HG03571 (cell line): Measurements from ENCODE around the gene SAV1.
A peak's percentile ranks its signal among the peaks of the same experiment; 100 is the strongest.
"Not testable (repeated sequence)": the region's sequence is repeated elsewhere in the genome, so short reads cannot be mapped to it uniquely, and the experiment has no call there.

Source experiments
- ATAC-seq: cut with Tn5 transposase; IDR thresholded peaks from one replicate; pipeline ENCODE4 v1.9.1; 2021; ENCODE audit not compliant: unreplicated experiment

SAV1 gene

DNA sequence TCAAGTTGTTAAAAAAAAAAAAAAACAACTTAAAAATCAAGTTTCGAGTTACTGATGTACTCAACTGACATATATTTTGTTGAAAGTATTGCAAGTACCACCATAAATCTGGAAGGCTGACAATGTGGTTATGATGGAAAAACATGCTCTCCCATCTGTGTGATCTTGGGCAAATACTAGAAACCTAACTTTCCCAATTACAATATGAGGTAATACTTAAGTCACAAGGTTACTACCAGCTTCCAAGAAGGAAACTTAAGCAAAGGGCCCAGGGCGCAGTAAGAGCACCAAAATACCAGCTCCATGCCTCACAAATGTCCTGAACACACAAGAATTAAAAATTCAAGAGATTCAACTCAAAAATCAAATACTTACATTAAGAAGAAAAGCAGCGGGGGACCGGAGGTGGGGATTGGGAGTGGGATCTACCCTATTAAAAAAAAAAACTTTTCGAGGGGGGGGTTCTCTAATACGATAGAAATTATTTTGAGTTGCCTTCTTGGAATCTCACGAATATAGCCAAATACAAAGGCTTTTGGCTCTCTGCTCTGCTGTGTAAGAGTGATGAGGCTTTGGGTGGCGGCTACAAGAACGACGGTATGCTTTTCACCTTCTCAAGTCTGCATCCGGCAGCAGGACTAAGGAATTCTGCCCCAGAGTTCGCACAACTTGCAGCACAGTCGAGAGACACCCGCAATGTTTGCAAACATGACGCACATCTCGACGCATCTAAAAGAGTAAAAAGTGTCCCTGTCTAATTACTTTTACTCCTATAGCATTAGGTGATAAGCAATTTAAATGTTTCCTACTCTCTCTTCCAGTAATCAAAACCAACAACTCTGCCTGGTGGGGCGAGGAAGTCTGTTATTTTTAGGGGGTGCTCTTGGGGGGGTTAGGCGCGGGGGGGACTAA is 1.1 kb downstream of the SAV1 start:
- no peak for ATAC-seq

DNA sequence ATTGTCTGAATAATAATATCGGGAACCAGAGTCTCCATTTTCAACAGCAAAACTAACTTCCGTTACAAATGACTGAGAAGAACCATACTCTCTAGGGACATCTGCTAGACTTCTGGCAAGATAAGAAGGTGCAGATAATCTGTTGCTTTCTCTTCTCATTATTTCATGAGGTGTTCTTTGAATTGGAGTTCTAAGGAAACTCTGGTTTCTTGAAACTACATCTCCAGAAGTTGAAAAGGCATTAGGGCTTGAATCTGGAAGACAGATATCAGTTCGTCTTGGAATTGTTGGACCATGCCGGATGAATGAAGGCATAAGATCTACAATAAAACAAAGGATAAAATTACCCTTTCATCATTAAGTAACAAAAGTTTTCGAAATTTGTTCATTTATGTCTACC is 2.8 kb downstream of the SAV1 start:
- not testable (repeated sequence) for ATAC-seq

DNA sequence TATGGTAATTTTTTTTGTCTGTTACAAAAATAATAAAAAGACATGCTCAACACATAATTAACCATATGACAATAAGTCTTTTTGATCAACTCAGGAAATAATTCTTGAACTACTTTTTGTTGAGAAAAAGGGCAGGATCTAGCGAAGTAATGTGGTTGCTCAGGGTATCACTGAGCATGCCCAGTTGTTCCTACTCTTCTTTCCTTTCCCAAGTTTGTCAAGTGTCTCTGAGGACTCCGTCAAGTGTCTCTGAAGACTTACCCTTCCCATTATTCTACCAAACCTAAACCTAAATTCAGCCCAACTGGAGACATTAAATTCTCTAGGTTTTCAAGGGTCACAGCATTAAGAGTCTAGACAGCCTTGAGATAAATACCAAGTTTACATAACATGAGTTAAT is 3.5 kb downstream of the SAV1 start:
- not testable (repeated sequence) for ATAC-seq

DNA sequence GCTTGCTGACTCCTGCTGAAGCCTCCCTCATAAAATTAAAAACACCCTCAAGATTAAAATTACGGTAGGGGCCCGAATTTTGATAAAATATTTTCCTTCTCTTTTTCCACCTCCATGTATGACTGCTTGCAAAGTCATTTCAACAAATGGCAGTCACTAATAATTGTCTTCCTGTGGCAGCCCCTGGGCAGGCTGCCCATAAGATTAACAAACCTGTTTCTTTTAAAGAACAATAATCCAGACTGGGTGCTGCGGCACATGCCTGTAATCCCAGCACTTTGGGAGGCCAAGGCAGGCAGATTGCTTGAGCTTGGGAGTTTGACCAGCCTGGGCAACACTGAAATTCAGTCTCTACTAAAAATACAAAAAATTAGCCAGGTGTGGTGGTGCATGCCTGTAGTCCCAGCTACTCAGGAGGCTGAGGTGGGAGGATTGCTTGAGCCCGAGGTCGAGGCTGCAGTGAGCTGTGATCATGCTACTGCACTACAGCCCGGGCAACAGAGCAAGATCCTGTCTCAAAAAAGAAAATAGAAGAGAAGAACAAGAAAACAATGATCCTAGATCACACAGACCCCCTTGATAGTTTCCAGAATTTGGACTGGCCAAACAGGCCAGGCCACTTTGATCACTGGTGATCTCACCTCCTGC is 8.7 kb downstream of the SAV1 start:
- no peak for ATAC-seq

DNA sequence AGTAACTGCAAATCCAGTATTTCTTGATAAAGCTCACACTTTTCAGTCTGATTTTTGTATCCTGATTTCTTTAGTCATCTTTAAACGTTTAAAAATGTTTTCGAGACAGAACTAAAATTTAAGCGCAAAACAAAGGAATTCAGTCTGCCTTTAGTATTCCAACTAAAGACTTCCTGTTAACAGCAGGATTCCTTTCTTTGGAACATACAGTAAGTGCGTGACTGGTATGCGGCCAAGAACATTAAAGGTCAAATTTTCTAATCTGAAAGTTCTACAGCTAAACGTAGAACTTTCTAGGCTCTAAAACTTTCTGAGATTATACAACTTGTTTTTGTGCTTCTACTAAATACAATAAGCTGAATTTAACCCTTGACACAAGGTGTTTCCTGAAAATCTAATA is 9.9 kb downstream of the SAV1 start:
- ATAC-seq: no peak

DNA sequence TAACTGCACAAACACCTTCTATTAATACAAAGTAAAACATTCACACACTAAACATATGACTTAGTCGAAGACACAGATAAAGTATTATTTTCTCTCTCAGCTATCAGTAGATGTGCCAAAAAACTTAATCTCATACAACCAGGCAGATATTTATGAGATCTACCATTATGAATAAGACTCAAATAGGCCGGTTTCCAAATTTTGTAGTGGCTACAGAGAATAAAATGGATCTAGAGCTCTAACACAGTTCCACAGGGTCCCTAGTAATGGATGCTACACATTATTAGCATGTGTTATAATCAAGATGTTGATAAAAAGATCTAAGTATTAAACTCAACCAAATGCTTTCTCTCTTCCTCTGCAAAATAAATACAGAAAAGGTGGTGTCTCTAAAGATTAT is 10.4 kb downstream of the SAV1 start:
- no peak for ATAC-seq

DNA sequence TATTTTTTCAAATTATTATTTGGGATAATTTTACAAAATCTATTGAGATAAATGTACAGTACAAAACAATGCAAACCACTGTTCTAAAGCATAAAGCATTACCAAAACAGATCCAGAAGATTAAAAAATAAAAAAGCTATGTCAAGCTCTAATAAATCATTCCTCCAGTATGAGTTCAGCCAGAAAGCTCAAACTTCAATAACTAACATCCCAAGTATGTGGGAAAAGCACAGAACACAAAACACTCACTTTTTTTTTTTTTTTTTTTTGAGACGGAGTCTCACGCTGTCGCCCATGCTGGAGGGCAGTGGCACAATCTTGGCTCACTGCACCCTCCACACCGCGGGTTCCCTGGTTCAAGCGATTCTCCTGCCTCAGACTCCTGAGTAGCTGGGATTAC is 11.3 kb downstream of the SAV1 start:
- no peak for ATAC-seq

DNA sequence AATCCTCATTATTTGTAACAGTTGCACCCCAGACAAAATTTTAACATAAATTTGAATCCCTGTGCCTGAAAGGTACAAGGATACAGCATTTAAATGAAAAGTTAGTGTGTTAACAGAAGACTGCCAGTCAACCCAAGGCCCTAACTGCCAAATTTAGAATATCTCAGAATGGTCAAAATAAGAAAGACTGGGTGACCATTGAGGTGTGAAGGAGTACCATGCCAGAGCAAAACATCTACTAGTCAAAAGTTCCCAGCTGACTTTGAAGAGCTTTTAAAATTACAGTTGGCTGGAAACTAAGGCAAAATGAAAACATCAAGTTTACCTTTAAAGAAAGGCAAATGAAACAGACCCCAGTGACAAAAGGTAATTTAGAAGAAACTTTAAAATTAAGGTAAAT is 18.4 kb downstream of the SAV1 start:
- ATAC-seq: peak; percentile 49

DNA sequence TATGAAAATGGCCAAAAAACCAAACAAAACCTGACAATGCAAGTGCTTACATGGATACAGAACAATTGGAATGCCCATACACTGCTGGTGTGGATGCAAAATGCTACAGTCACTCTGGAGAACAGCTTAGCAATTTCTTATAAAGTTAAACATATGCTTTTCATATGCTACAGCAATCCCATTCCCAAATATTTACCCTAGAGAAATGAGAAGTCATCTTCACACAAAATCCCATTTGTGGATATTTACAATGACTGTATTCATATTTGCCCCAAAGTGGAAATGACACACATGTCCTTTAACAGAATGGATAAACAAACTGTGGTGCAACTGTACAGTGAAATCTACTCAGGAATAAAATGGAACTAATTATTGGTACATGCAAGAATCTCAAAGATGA is 20.4 kb downstream of the SAV1 start:
- no peak for ATAC-seq

DNA sequence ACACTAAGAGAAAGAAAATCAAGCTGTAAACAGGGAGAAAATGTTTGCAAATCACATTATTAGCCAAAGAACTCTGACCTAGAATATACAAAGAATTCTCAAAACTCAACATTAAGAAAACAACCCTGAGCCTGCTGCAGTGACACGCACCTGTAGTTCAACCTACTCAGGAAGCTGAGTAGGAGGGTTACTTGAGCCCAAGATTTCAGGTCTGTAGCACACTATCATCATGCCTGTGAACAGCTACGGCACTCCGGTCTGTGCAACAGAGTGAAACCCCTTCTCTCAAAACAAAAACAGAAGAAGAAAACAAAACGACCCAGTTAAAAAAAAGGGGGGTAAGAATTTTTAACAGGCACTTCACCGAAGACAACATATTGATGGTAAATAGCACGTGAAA is 20.8 kb downstream of the SAV1 start:
- ATAC-seq: peak; percentile 74

DNA sequence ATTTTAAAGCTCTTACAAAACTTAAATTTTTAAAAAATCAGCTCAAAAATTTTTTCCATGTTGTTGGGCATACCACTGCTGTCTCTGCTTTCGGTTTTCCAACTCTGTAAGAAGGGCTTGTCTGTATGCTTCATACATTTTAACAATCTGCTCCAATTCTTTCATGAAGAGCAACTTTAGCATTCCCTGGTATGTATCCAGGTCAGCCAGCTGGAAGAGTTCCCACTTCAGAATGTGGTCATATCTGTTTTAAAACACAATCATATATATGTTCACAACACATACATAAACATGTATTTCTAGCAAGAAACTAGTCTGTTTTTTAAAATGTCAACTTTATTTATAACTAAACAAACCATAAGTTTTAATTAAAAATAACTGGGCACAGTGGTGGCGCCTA is 33.0 kb downstream of the SAV1 start:
- ATAC-seq: no peak

DNA sequence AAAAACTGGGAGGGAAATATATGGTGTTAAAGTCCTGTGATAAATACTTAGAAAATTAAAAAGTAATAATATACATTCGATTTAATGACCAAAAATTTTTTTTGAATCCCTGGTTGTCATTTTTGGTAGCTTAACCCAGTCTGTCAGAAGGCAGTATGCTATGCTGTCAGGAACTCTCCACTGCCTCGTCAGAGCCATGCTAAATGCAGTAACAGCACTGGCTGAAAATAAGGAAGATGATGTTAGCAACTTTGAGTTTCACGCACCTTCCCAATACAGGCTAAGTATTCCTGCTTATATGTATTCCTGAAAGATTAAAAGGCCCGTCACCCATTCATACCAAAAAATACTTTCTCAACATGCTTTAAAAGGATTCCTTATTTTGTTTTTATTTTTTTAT is 34.2 kb downstream of the SAV1 start:
- ATAC-seq: no peak

DNA sequence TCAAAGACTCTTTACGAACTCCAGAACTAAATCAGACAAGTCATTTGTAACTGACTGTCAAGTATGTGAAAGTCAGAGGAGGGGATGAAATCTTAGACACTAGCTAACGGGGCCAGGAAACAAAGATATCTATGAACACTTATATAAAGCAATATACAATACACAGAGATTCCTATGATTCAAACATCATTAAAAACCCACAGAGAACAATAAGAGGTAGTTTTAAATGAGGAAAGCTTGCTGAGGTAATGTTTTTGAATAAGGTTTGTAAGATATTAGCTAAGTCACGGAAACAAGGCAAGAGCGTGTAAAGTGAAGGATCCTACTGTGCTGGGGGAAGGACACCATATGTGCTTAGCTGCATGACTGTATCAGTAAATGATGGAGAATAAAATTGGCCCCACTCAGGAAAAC is 36.7 kb downstream of the SAV1 start:
- no peak for ATAC-seq

DNA sequence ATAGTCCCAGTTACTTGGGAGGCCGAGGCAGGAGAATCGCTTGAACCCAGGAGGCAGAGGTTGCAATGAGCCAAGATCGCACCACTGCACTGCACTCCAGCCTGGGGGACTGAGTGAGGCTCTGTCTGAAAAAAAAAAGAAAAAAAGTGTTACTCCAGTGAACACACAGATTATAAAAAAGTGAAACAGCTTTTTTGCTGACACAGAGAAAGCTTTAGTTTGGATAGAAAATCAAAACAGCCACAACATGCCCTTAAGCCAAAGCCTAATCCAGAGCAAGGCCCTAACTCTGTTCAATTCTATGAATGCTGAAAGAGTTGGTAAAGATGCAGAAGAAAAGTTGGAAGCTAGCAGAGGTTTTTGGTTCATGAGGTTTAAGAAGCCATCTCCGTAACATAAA is 43.2 kb downstream of the SAV1 start:
- ATAC-seq: not testable (repeated sequence)

DNA sequence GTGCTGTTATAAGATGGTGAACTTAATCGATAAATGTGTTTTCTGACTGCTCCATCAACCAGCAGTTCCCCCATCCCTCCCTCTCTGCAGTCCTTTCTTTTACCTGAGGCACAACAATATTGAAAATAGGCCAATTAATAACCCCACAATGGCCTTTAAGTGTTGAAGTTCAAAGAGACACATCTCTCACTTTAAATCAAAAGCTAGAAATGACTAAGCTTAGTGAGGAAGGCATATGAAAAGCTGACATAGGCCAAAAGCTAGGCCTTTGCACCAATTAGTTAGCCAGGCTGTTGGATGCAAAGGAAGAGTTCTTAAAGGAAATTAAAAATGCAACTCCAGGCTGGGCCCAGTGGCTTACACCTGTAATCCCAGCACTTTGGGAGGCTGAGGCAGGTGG is 43.7 kb downstream of the SAV1 start:
- ATAC-seq: no peak

DNA sequence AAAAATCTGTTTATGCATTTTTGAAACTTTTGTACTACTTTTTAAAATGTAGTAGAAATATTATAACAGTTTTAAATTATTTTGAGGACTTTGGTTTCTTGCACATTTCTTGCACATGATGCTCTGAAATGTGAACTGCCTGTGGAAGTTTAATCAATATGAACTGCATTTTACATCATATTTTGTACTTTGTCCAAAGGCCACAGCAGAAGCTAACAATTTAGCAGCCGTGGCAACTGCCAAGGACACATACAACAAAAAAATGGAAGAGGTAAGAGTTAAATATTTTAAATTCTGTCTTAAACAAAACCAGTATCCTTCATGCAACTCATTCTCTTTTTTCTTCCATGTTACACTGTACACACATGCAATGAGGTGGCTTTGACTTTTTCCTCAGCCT is 45.1 kb downstream of the SAV1 start:
- ATAC-seq: no peak

DNA sequence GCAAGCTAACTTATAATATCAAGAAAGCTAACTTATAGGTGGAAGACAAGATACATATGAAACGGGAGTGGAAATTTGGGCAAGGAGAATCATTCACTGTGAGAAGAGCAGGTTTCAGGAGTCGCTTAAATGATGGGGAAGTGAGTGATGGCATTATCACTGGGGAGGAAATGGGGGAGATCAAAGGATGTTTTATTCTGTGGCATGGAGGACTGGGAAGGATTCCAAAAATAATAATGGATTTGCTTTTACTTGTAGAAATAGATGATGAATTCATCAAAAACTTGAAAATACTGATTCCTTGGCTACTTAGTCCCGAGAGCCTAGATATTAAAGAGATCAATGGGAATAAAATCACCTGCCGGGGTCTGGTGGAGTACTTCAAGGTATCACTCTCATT is 47.8 kb downstream of the SAV1 start:
- ATAC-seq: no peak

DNA sequence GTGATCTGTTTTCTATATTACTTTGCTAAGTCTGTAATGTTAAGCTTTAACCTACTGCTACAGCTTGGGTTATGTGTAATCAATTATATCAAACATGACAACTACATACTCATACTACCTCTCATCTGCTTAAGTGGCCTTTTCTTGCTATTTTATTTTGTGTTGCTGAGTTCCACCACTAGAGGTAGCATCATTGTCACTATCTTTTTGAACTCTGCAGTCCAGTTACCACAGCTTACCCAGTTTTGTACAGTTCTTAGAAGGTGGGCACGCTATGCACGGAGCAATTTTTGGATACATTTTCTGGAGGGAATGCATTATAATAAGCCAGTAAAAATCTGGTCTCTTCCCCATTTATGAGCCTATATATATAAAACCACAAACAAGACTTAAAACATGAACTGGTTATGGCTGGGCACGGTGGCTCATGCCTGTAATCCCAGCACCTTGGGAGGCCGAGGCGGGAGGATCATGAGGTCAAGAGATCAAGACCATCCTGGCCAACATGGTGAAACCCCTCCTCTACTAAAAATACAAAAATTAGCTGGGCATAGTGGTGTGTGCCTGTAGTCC is 48.5 kb downstream of the SAV1 start:
- ATAC-seq: no peak

DNA sequence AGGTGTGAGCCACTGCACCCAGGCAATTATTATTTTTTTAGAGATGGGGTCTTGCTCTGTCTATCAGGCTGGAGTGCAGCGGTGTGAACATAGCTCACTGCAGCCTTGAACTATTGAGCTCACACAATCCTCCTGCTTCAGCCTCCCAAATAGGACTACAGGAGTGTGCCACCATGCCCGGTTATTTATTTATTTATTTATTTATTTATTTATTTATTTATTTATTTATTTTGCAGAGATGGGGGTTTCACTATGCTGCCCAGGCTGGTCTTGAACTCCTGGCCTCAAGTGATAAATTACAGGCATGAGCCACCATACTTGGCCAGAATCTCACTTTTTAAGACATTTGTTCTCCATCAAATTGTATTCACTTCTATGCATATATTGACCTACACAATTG is 51.8 kb downstream of the SAV1 start:
- ATAC-seq: no peak

DNA sequence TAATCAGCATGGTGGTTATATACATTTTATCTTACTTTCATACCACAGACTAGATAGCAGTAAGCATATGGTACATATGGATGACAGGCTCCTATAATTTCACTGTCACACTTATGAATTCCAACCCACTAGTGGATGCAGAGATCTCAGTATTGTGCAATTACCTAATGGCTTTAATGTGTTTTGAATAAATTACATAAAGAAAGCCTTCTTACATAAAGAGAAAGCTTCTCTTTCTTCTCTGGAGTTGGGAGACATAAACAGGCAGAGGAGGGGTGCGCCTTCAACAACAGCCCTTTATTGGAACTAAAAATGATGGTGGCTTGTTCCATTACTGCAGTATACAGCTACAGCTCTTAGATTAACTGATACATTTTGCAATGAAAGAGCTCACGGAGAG is 52.6 kb downstream of the SAV1 start:
- no peak for ATAC-seq

DNA sequence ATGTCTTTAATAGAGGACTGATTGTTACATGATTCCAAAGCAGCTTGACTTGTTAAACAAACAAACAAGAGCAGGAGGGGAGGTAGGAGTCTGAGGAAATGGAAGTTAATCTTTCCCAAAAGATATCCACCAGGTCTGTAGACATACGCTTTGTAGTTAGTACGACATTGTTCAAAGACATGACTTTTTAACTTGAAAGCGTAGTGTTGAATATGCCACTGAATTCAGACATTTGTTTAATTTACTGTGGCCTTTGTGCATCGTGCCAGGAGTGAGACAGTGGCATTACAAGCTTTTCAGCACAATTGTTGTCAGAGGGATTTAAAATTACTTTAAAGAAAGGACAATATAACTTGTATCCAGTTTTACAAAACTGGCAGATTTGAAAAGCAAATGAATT is 53.0 kb downstream of the SAV1 start:
- ATAC-seq: no peak

DNA sequence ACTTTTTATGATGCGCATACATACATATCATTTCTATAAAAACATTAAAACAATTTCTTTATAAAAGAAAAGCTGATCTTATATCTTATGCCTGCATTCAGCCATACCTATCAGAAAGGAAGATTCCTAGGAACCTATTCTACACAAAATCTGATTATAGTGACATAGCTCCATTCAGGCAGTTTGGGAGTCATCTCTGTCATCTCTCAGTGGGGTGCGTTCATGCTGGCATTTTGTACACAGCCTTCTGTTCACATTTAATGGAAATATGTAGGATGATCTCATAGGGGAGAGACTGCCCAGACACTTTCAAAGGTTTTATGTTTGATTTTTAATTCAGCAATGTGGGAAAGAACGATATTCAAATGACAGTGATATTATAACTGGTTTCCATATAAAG is 55.3 kb downstream of the SAV1 start:
- no peak for ATAC-seq
